Gastroesophageal sphincter (tissue), 4 donors: ENCODE results near the gene ADAM17. TPM values are rescaled to one million over a fixed set of nuclear protein-coding genes. Genes with fewer than 3 reads are reported as not detected.
A peak's percentile ranks its signal among the peaks of the same experiment; 100 is the strongest.

Experiments used
- ATAC-seq: fragments of 150-250 bp; one replicate; pipeline ENCODE4 v1.9.1; 2016; ENCODE audit warnings: mild to moderate bottlenecking, moderate library complexity
- H3K27ac ChIP-seq, 4 donors: fragments of 200-600 bp; sonication (generic) in 3 of 4; 1 replicate in 3 of 4; 2 replicates in 1 of 4; pipeline ENCODE4 v1.5.1; 2016 to 2019
- H3K27me3 ChIP-seq: fragments of 200-600 bp; sonication (generic); one replicate; pipeline ENCODE4 v1.5.1; 2019
- H3K36me3 ChIP-seq, 2 donors: fragments of 200-600 bp; sonication (generic); one replicate each; pipeline ENCODE4 v1.5.1; 2019; ENCODE audit warnings: control low read depth in 1 of 2
- H3K4me1 ChIP-seq, 3 donors: fragments of 200-600 bp; sonication (generic); 1 replicate in 2 of 3; 2 replicates in 1 of 3; pipeline ENCODE4 v1.5.1; 2016 to 2019; ENCODE audit warnings: control low read depth in 2 of 3
- H3K4me3 ChIP-seq, 2 donors: fragments of 200-600 bp; sonication (generic); one replicate each; pipeline ENCODE4 v1.5.1; 2019; ENCODE audit warnings: mild to moderate bottlenecking in 1 of 2, moderate library complexity in 1 of 2
- H3K9me3 ChIP-seq, 3 donors: fragments of 200-600 bp; sonication (generic); one replicate each; pipeline ENCODE4 v1.5.1; 2017 to 2019; ENCODE audit warnings: control low read depth in 2 of 3
- EP300 ChIP-seq: sonication (generic); formaldehyde crosslinking; IDR thresholded peaks from one replicate; pipeline ENCODE4 v1.6.1; 2017; ENCODE audit warnings: antibody characterized with exemption, mild to moderate bottlenecking
- POLR2A ChIP-seq, 2 donors: fragments of 450-650 bp; IDR thresholded peaks; one replicate each; pipeline ENCODE4 v1.6.1; 2017; ENCODE audit warnings: antibody characterized with exemption in 2 of 2, mild to moderate bottlenecking in 2 of 2, moderate library complexity in 1 of 2
- POLR2AphosphoS5 ChIP-seq: sonication (generic); formaldehyde crosslinking; IDR thresholded peaks from one replicate; pipeline ENCODE4 v1.6.1; 2017; ENCODE audit warnings: antibody characterized with exemption
- WGBS, 2 donors: methylation state at CpG; one replicate each; pipeline ENCODE4 v1.1.5; 2018; ENCODE audit warnings: low coverage in 1 of 2; 5-methylcytosine and 5-hydroxymethylcytosine counted together
- total RNA-seq, 4 donors: library from RNA; depleted of rRNA; stranded (reverse); fragments of >200 nt; gene quantifications; one replicate each; pipeline ENCODE4 v1.1.0, GENCODE V29; 2016
- TF ChIP-seq, protein P1 (sequence below), 4 experiments: fragments of 200-600 bp in 2 of 4; fragments of 450-650 bp in 2 of 4; sonication (generic) in 1 of 4; IDR thresholded peaks; one replicate each; pipeline ENCODE4 v1.5.1; 2017 to 2019; ENCODE audit warnings: antibody characterized with exemption in 4 of 4, mild to moderate bottlenecking in 2 of 4, moderate library complexity in 2 of 4

ADAM17 gene
- total RNA-seq, 4 donors from 2014 or later: 16.0 to 38.3 (median 17.9) TPM

GRCh38 chr2:9462886-9463697 lies 92.5 kb downstream of the ADAM17 start:
- Histone ChIP-seq H3K27me3 (no peaks in the 10 kb centered on the region), H3K4me3 (no peak overlapping the region), H3K36me3 (peaks cover 0 to 51% of the 10 kb centered on the region in 2 donors), H3K4me1 (peaks cover 0 to 14% (median 0%) of the 10 kb centered on the region in 3 donors), H3K27ac (peak overlapping the region in 1 of 4 donors; percentile 26), H3K9me3 (no peaks in the 10 kb centered on the region)
- 75 to 82% methylated on average over 5 to 6 of the region's 6 CpGs for WGBS, 2 donors
- no peak for TF ChIP-seq POLR2AphosphoS5
- no peak for TF ChIP-seq EP300
- TF ChIP-seq, protein P1, sequence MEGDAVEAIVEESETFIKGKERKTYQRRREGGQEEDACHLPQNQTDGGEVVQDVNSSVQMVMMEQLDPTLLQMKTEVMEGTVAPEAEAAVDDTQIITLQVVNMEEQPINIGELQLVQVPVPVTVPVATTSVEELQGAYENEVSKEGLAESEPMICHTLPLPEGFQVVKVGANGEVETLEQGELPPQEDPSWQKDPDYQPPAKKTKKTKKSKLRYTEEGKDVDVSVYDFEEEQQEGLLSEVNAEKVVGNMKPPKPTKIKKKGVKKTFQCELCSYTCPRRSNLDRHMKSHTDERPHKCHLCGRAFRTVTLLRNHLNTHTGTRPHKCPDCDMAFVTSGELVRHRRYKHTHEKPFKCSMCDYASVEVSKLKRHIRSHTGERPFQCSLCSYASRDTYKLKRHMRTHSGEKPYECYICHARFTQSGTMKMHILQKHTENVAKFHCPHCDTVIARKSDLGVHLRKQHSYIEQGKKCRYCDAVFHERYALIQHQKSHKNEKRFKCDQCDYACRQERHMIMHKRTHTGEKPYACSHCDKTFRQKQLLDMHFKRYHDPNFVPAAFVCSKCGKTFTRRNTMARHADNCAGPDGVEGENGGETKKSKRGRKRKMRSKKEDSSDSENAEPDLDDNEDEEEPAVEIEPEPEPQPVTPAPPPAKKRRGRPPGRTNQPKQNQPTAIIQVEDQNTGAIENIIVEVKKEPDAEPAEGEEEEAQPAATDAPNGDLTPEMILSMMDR (IDR thresholded peaks at IDR 0.05): no peak
- TF ChIP-seq POLR2A (IDR thresholded peaks at IDR 0.05): no peak
- ATAC-seq: no peak

DNA sequence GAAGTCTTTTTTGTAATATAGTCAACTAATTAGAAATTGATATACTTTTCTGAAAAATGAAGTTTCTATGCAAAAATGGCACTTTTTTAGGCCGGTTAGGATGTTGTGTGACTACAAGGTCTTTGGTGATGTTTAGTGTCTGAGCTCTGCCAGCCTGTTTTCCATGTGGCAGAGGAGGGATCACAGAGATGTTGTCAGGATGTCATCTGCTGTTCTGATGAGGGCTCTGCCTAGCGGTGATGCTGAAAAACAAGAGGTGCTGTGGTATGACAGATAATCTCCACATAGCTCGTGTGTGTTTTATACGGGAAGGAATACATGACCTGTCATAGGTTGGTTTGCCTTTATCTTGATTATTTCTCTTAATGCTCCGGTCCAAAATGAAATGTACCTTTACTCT lies 93.3 kb downstream of the ADAM17 start:
- ATAC-seq: no peak
- no peaks in the 10 kb centered on the region for H3K9me3 ChIP-seq
- 67 to 78% methylated on average over 3 to 5 of the region's 5 CpGs for WGBS, 2 donors
- H3K27ac ChIP-seq: no peak overlapping the region
- TF ChIP-seq POLR2AphosphoS5 (no peak), POLR2A (IDR thresholded peaks at IDR 0.05) (no peak), EP300 (no peak)
- TF ChIP-seq, protein P1 (IDR thresholded peaks at IDR 0.05): no peak
- no peak overlapping the region for H3K4me3 ChIP-seq
- no peaks in the 10 kb centered on the region for H3K27me3 ChIP-seq
- peaks cover 0 to 14% (median 0%) of the 10 kb centered on the region in 3 donors for H3K4me1 ChIP-seq
- peaks cover 0 to 52% of the 10 kb centered on the region in 2 donors for H3K36me3 ChIP-seq

DNA sequence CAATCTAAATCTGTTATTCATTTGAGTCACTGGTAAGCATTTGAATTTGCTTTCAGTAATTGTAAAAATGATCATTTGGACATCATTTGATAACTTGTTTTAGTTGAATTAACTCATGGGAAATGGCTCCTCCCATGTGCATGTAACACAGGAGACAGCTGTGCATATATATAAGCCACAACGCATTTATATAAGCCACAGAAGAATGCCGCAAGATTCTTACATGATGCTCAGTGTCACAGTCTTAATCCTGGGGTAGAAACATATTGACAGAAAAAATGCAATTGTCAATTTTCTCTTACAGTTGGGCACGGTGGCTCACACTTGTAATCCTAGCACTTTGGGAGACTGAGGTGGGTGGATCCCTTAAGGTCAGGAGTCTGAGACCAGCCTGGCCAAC lies 94.6 kb downstream of the ADAM17 start:
- Histone ChIP-seq H3K4me1 (peaks cover 0 to 14% (median 0%) of the 10 kb centered on the region in 3 donors), H3K4me3 (no peak overlapping the region), H3K9me3 (no peaks in the 10 kb centered on the region), H3K36me3 (peaks cover 0 to 60% of the 10 kb centered on the region in 2 donors), H3K27ac (no peak overlapping the region), H3K27me3 (no peaks in the 10 kb centered on the region)
- TF ChIP-seq POLR2AphosphoS5 (no peak), EP300 (no peak)
- TF ChIP-seq, protein P1 (IDR thresholded peaks at IDR 0.05): no peak
- WGBS, 2 donors: 87 to 100% methylated on average over 2 to 3 of the region's 3 CpGs
- ATAC-seq: no peak

DNA sequence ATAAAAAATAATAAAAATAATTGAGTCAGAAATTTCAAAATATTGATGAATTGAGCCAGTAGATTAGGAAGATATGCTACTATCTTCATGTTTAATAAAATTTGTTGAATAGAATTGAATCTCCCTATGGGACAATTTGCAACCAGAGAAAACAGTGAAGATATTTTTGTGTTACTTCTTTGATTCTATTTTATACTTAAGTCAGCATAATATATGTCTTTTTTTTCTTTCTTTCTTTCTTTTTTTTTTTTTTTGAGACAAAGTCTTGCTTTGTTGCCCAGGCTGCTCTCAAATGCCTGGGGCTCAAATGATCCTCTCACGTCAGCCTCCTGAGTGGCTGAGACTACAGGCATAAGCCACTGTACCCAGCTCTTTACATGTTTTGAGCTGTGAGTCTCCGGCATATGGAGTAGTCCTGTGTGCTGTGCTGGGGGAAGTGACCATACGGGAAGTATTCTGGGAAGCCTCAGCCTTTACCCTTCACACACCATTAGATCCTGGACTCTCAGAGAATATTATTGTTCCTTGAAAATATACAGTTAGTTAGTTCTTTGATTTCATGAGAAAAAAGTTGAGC lies 95.1 kb downstream of the ADAM17 start:
- Histone ChIP-seq H3K9me3 (no peaks in the 10 kb centered on the region), H3K27ac (no peak overlapping the region), H3K4me1 (peaks cover 0 to 14% (median 0%) of the 10 kb centered on the region in 3 donors), H3K36me3 (peaks cover 0 to 61% of the 10 kb centered on the region in 2 donors), H3K4me3 (no peak overlapping the region), H3K27me3 (no peaks in the 10 kb centered on the region)
- ATAC-seq: no peak
- no peak for TF ChIP-seq POLR2A (IDR thresholded peaks at IDR 0.05)
- TF ChIP-seq POLR2AphosphoS5: no peak
- TF ChIP-seq, protein P1 (IDR thresholded peaks at IDR 0.05): no peak
- no peak for TF ChIP-seq EP300
- WGBS, 2 donors: 67 to 100% methylated on average over 1 to 2 of the region's 3 CpGs
